ENCODE measurements around the gene LYST. TPM values are rescaled to one million over a fixed set of nuclear protein-coding genes. Genes with fewer than 3 reads are reported as not detected.
A peak's percentile ranks its signal among the peaks of the same experiment; 100 is the strongest.

LYST gene
- total RNA-seq, 4 donors from 2014 or later = 46.8 to 68.4 (median 47.8) TPM

DNA sequence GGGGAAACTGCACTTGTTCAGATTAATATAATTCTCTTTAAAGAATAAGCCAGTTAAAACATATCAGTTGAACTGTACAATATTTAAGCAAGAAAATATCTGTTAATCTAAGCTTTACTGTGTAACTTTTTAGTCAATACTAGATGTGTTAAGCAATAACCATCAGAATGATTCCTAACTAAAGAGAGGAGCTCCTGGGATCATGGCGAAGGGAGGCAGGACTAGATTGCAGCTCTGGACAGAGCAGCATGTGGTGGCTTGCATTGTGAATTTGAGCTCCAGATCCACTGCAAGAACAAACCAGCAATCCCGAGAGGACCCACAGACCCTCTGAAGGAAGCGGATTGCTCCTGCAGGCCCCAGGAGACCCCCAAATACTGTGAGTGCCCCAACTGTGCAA is 21.9 kb downstream of the LYST start:
- Histone ChIP-seq H3K4me1 (peaks cover 0 to 7% of the 10 kb centered on the region in 2 donors), H3K9me3 (no peaks in the 10 kb centered on the region), H3K27me3 (no peaks in the 10 kb centered on the region), H3K4me3 (replicated peaks in 1 of 3) (no peak overlapping the region), H3K27ac (no peak overlapping the region), H3K36me3 (no peaks in the 10 kb centered on the region)
- 94 to 96% methylated on average over 3 of the region's 3 CpGs for WGBS, 2 donors
- DNase-seq = no peak
- intact Hi-C loops (cut with DNase I) = no loop called here
- TF ChIP-seq, protein P1, sequence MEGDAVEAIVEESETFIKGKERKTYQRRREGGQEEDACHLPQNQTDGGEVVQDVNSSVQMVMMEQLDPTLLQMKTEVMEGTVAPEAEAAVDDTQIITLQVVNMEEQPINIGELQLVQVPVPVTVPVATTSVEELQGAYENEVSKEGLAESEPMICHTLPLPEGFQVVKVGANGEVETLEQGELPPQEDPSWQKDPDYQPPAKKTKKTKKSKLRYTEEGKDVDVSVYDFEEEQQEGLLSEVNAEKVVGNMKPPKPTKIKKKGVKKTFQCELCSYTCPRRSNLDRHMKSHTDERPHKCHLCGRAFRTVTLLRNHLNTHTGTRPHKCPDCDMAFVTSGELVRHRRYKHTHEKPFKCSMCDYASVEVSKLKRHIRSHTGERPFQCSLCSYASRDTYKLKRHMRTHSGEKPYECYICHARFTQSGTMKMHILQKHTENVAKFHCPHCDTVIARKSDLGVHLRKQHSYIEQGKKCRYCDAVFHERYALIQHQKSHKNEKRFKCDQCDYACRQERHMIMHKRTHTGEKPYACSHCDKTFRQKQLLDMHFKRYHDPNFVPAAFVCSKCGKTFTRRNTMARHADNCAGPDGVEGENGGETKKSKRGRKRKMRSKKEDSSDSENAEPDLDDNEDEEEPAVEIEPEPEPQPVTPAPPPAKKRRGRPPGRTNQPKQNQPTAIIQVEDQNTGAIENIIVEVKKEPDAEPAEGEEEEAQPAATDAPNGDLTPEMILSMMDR (IDR thresholded peaks at IDR 0.05) = no peak
- no peak for TF ChIP-seq POLR2A (IDR thresholded peaks at IDR 0.05)

DNA sequence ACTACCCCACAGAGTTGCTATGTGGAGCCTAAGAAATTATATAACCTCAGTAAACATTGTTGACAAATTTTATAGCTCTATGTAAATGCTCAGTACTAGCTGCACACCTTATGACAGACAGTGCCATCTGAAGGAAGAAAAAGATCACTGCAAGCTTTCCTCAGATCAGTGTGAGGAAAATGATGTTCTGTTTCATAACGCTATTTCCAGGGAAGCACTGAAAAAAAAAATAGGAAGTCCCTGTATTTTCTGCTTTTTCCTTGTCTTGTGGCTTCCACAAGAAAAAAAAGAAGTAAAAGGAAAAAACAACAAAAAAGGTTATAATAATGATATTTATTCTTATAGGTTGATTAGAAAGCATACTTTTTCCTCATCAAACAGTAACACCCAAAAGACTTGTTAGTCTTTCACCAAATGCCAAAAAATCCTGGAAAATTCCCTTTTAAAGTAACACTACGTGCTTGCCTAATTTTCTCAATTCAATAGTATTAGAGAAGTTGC is 23.2 kb downstream of the LYST start:
- no peak for DNase-seq
- H3K9me3 ChIP-seq = no peaks in the 10 kb centered on the region
- no peak overlapping the region for H3K27ac ChIP-seq
- H3K36me3 ChIP-seq = no peaks in the 10 kb centered on the region
- H3K4me1 ChIP-seq = peaks cover 0 to 7% of the 10 kb centered on the region in 2 donors
- no peak overlapping the region for H3K4me3 ChIP-seq (replicated peaks in 1 of 3)
- 49 to 55% methylated on average over 2 of the region's 2 CpGs for WGBS, 2 donors
- TF ChIP-seq, protein P1 (IDR thresholded peaks at IDR 0.05) = peak in 5 of 6 experiments; percentile 14 to 61 (median 51)
- no peak for TF ChIP-seq POLR2A (IDR thresholded peaks at IDR 0.05)
- H3K27me3 ChIP-seq = no peaks in the 10 kb centered on the region
- intact Hi-C loops (cut with DNase I) = no loop called here

DNA sequence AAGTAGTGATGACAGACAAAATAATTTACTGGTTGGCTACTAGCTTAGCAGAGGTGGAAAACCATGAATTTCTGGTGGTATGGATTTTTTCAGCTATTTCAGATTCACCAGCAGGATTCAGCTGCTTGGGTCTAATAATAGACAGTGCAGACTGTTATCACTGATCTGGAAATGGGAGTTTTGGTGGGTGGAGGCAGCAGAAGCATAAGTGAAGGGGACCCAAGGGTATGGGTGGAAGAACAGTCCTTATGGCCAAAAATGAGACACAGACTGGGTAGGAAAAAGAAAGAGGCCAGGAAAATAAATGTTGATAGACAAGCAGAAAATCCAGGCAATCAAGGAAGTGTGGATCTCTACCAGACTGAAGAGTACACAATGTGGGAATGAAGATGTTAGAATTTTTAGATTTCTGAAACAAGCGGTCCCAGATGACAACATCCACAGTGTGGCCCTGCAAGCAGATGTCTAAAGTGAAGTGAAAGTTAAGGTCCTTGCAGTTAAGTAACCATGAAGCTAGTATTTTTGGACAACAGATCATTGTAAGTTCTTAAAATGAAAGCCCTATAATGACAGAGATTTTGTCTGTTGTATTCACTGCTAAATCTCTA is 24.7 kb downstream of the LYST start:
- WGBS, 2 donors = 76 to 91% methylated on average over 1 of the region's 1 CpG
- no peak for DNase-seq
- intact Hi-C loops (cut with DNase I) = no loop called here
- no peak overlapping the region for H3K27ac ChIP-seq
- no peaks in the 10 kb centered on the region for H3K9me3 ChIP-seq
- no peak overlapping the region for H3K4me3 ChIP-seq (replicated peaks in 1 of 3)
- peaks cover 0 to 7% of the 10 kb centered on the region in 2 donors for H3K4me1 ChIP-seq
- H3K36me3 ChIP-seq = no peaks in the 10 kb centered on the region
- H3K27me3 ChIP-seq = no peaks in the 10 kb centered on the region
- TF ChIP-seq, protein P1 (IDR thresholded peaks at IDR 0.05) = no peak
- no peak for TF ChIP-seq POLR2A (IDR thresholded peaks at IDR 0.05)

DNA sequence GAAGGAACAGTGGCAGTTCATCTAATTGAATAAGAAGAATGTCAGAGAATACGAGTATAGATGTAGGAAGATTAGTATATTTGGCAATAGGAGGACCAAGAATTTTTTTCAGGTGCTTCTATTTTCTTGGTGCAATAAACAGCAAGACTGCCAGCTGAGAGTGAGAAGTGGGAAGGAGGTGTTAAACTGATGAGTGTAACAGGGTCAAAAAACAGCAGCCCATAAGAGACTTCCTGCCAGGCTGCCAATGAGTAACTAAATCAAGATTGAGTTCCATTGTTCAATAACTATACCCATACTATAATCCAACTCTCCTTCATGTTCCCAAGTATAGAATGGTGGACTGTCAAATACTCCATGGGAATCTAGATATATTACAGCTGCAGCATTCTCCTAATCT is 28.7 kb downstream of the LYST start:
- Histone ChIP-seq H3K27ac (no peak overlapping the region), H3K36me3 (no peaks in the 10 kb centered on the region), H3K27me3 (no peaks in the 10 kb centered on the region), H3K9me3 (no peaks in the 10 kb centered on the region), H3K4me1 (peaks cover 15 to 21% of the 10 kb centered on the region in 2 donors), H3K4me3 (replicated peaks in 1 of 3) (no peak overlapping the region)
- no peak for DNase-seq
- 76 to 85% methylated on average over 1 of the region's 1 CpG for WGBS, 2 donors
- intact Hi-C loops (cut with DNase I) = no loop called here
- no peak for TF ChIP-seq POLR2A (IDR thresholded peaks at IDR 0.05)
- TF ChIP-seq, protein P1 (IDR thresholded peaks at IDR 0.05) = no peak

DNA sequence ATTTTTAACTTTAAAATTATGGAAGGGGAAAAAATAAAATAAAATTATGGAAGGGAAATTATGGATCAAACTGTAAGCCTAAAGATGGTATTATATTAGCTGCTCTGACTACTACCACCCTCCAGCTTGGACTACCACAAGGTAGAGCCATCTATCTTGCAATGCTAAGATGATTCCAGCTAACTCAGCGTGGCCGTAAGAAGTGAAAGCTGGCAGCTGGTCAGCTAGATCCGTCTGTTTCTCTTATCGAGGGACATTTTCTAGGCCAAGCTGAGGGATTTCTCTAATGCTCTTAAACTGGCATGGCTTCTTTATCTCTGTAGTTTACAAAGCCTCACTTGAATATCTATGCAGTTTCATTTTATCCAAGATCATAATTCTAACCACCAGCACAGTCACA is 31.5 kb downstream of the LYST start:
- no peaks in the 10 kb centered on the region for H3K36me3 ChIP-seq
- H3K4me1 ChIP-seq = peaks cover 18 to 29% of the 10 kb centered on the region in 2 donors
- H3K27me3 ChIP-seq = no peaks in the 10 kb centered on the region
- peak; percentile 82 to 85 for DNase-seq
- intact Hi-C loops (cut with DNase I) = no loop called here
- 15 to 24% methylated on average over 4 of the region's 4 CpGs for WGBS, 2 donors
- TF ChIP-seq POLR2A (IDR thresholded peaks at IDR 0.05) = no peak
- TF ChIP-seq, protein P1 (IDR thresholded peaks at IDR 0.05) = peak in 2 of 6 experiments; percentile 19 to 28
- no peak overlapping the region for H3K4me3 ChIP-seq (replicated peaks in 1 of 3)
- peak overlapping the region; percentile 54 to 85 (median 69) for H3K27ac ChIP-seq
- no peaks in the 10 kb centered on the region for H3K9me3 ChIP-seq
